Upper lobe of right lung (tissue), 1 donor: ENCODE measurements around the gene ZYG11B. TPM values are rescaled to one million over a fixed set of nuclear protein-coding genes. Genes with fewer than 3 reads are reported as not detected.

Experiments used
- ATAC-seq: fragments of 200-7000 bp; cut with Tn5 transposase; one replicate; pipeline ENCODE4 v1.9.1; 2020; ENCODE audit warnings: mild to moderate bottlenecking, moderate library complexity
- DNase-seq: peaks from one replicate; pipeline ENCODE4 v3.0.0-alpha.2; 2020
- H3K27ac ChIP-seq: fragments of 200-600 bp; one replicate; pipeline ENCODE4 v1.8.0; 2022
- H3K27me3 ChIP-seq: fragments of 200-600 bp; one replicate; pipeline ENCODE4 v1.8.0; 2022; ENCODE audit warnings: mild to moderate bottlenecking
- H3K36me3 ChIP-seq: fragments of 200-600 bp; one replicate; pipeline ENCODE4 v1.8.0; 2022
- H3K4me1 ChIP-seq: fragments of 200-600 bp; one replicate; pipeline ENCODE4 v1.8.0; 2022
- H3K4me3 ChIP-seq: fragments of 200-600 bp; one replicate; pipeline ENCODE4 v1.8.0; 2022; ENCODE audit warnings: mild to moderate bottlenecking
- H3K9me3 ChIP-seq: fragments of 200-600 bp; one replicate; pipeline ENCODE4 v1.8.0; 2022
- CTCF ChIP-seq: fragments of 200-600 bp; IDR thresholded peaks from one replicate; pipeline ENCODE4 v1.8.0; 2022; ENCODE audit warnings: antibody characterized with exemption
- intact Hi-C: fragments of 100-400 bp; cut with DNase I; formaldehyde crosslinking; loops from one replicate; pipeline ENCODE4 v1.11.0; 2022
- long read RNA-seq: library from polyadenylated mRNA; unstranded; transcript quantifications from one replicate; pipeline ENCODE4 v2.0.0, GENCODE V29; 2021
- total RNA-seq: library from RNA; stranded (reverse); fragmentation: NEBNext Ultra II Directional; extraction: Animal tissue kit (Norgen Biotek cat#: 25700); gene quantifications from one replicate; pipeline ENCODE4 v1.2.1, GENCODE V29; 2021
- donor health status: DM: no; HTN: yes; CAD: no; lungs with severe emphysema.

Gene ZYG11B
- 30.5 TPM for total RNA-seq
- long read RNA-seq, full-length matches to known transcripts = 7 of 18 reads
- long read RNA-seq, partial matches to known transcripts = 1 of 18 reads
- long read RNA-seq, other reads (novel, unspliced or antisense) = 10 of 18 reads

- ATAC-seq = peak; percentile 99
- intact Hi-C loops = no loop called here
- TF ChIP-seq CTCF = no peak
- no peaks in the 10 kb centered on the region for H3K9me3 ChIP-seq
- peaks cover 18% of the 10 kb centered on the region for H3K4me1 ChIP-seq
- DNase-seq = peak; percentile 96
- peak within 1 kb of the TSS; percentile 82 for H3K27ac ChIP-seq
- H3K27me3 ChIP-seq = no peaks in the 10 kb centered on the region
- H3K36me3 ChIP-seq = no peaks in the 10 kb centered on the region
- peak within 1 kb of the TSS; percentile 92 for H3K4me3 ChIP-seq
These were observed at the start of gene ZYG11B for GRCh38 chr1:52726265-52727113. TSS of gene ZYG11B (plus strand) at chr1:52726453. CDS start at chr1:52726654, 201 bp downstream.

- DNase-seq (no peak), ATAC-seq (peak; percentile 79)
- Histone ChIP-seq H3K4me1 (peaks cover 11% of the 10 kb centered on the region), H3K9me3 (no peaks in the 10 kb centered on the region), H3K27me3 (no peaks in the 10 kb centered on the region), H3K36me3 (no peaks in the 10 kb centered on the region), H3K4me3 (no peak overlapping the region), H3K27ac (no peak overlapping the region)
- intact Hi-C loops = no loop called here
- no peak for TF ChIP-seq CTCF
These were observed 49.0 kb upstream of the ZYG11B start for GRCh38 chr1:52677076-52677806.

GRCh38 chr1:52679048-52679447 lies 47.2 kb upstream of the ZYG11B start:
- no peak for TF ChIP-seq CTCF
- no peaks in the 10 kb centered on the region for H3K9me3 ChIP-seq
- no peak overlapping the region for H3K4me3 ChIP-seq
- H3K27me3 ChIP-seq = no peaks in the 10 kb centered on the region
- intact Hi-C loops = no loop called here
- no peak for ATAC-seq
- H3K4me1 ChIP-seq = peaks cover 11% of the 10 kb centered on the region
- no peak overlapping the region for H3K27ac ChIP-seq
- no peaks in the 10 kb centered on the region for H3K36me3 ChIP-seq
- DNase-seq = no peak

- no peak overlapping the region for H3K27ac ChIP-seq
- ATAC-seq (no peak), DNase-seq (no peak)
- H3K4me1 ChIP-seq = peaks cover 11% of the 10 kb centered on the region
- intact Hi-C loops = no loop called here
- no peak for TF ChIP-seq CTCF
- H3K36me3 ChIP-seq = no peaks in the 10 kb centered on the region
- H3K9me3 ChIP-seq = no peaks in the 10 kb centered on the region
- no peak overlapping the region for H3K4me3 ChIP-seq
- no peaks in the 10 kb centered on the region for H3K27me3 ChIP-seq
These were observed 46.8 kb upstream of the ZYG11B start for GRCh38 chr1:52679498-52679897.

- H3K27me3 ChIP-seq = no peaks in the 10 kb centered on the region
- TF ChIP-seq CTCF = no peak
- no peak overlapping the region for H3K4me3 ChIP-seq
- peaks cover 11% of the 10 kb centered on the region for H3K4me1 ChIP-seq
- no peak overlapping the region for H3K27ac ChIP-seq
- intact Hi-C loops = no loop called here
- ATAC-seq = no peak
- DNase-seq = no peak
- H3K9me3 ChIP-seq = no peaks in the 10 kb centered on the region
- no peaks in the 10 kb centered on the region for H3K36me3 ChIP-seq
These were observed 45.9 kb upstream of the ZYG11B start for GRCh38 chr1:52680353-52680752.
